ENCODE data around the gene OR1F1.
A peak's percentile ranks its signal among the peaks of the same experiment; 100 is the strongest.

DNA sequence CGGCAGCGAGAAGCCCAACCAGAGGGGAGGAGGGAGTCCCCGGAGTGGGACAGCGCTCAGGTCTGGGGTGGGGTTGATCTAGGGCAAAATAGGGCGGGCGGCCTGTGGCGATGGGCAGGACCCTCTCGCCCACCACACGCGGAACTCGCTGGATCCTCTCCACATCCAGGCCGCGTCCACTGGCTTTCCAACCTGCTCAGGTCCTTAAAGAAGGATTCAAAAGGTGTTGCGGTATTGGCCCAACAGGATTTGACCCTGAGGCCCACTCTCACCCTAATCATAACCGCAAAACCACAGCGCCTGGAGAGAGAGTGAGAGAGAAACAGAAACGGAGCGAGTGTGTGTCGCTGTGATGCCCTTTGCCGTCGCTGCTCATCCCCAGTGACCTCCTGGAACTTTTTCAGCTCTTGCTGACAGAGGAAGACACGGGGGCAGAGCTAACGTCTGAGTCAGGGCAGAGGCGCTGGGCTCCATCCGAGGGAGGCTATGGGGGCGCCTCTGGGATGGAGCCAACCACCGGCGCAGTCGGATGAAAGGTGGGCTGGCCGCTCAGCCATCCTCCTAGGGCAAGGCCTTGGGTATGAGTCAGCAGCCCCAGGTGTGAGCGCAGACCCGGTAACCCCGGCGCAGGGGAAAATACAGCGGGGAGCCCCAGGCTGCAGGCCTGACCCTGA lies 16.7 kb upstream of the OR1F1 start:
- TF ChIP-seq, protein P1, sequence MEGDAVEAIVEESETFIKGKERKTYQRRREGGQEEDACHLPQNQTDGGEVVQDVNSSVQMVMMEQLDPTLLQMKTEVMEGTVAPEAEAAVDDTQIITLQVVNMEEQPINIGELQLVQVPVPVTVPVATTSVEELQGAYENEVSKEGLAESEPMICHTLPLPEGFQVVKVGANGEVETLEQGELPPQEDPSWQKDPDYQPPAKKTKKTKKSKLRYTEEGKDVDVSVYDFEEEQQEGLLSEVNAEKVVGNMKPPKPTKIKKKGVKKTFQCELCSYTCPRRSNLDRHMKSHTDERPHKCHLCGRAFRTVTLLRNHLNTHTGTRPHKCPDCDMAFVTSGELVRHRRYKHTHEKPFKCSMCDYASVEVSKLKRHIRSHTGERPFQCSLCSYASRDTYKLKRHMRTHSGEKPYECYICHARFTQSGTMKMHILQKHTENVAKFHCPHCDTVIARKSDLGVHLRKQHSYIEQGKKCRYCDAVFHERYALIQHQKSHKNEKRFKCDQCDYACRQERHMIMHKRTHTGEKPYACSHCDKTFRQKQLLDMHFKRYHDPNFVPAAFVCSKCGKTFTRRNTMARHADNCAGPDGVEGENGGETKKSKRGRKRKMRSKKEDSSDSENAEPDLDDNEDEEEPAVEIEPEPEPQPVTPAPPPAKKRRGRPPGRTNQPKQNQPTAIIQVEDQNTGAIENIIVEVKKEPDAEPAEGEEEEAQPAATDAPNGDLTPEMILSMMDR (IDR thresholded peaks at IDR 0.05): no peak
- TF ChIP-seq EZH2 (IDR thresholded peaks at IDR 0.05) (peak; percentile 71), EZH2phosphoT487 (IDR thresholded peaks at IDR 0.05) (peak; percentile 49)
